ENCODE data around the gene OR14A16. TPM values are rescaled to one million over a fixed set of nuclear protein-coding genes. Genes with fewer than 3 reads are reported as not detected.

The OR14A16 gene
- total RNA-seq, 1 experiment from 2014 or later, result not detected

DNA sequence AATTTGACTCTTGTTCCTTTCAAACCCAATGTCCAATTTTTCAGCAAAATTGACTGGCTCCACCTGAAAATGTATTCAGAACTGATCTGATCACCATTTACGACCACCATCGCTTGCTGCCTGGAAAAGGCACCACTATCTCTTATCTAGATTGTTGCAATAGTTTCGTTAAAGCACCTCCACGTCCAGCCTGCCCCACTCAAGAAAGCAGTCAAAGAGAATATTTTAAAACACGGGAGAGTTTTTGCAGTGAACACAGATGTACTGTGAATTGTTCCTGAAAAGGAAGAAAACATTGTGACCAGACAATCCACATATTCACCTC, 21.7 kb upstream of the OR14A16 start:
- H3K27me3 ChIP-seq (replicated peaks; ENCODE audit: insufficient read depth, low read depth, low read length, poor library complexity), result no peaks in the 10 kb centered on the region
- no peak for DNase-seq (ENCODE audit: low spot score)
- H3K4me1 ChIP-seq (ENCODE audit: insufficient read depth, low read length, poor library complexity, severe bottlenecking), result no peaks in the 10 kb centered on the region
- CTCF ChIA-PET, result no interaction called here
- no TSS peak for BruUV-seq (replicated peaks)
- peaks cover 2% of the 10 kb centered on the region for H3K9me3 ChIP-seq (ENCODE audit: low read depth, low read length, poor library complexity, severe bottlenecking)
- no peak for TF ChIP-seq EZH2 (IDR thresholded peaks at IDR 0.05; ENCODE audit: borderline replicate concordance, low read depth, low read length, poor library complexity, severe bottlenecking)
- TF ChIP-seq, protein P1, sequence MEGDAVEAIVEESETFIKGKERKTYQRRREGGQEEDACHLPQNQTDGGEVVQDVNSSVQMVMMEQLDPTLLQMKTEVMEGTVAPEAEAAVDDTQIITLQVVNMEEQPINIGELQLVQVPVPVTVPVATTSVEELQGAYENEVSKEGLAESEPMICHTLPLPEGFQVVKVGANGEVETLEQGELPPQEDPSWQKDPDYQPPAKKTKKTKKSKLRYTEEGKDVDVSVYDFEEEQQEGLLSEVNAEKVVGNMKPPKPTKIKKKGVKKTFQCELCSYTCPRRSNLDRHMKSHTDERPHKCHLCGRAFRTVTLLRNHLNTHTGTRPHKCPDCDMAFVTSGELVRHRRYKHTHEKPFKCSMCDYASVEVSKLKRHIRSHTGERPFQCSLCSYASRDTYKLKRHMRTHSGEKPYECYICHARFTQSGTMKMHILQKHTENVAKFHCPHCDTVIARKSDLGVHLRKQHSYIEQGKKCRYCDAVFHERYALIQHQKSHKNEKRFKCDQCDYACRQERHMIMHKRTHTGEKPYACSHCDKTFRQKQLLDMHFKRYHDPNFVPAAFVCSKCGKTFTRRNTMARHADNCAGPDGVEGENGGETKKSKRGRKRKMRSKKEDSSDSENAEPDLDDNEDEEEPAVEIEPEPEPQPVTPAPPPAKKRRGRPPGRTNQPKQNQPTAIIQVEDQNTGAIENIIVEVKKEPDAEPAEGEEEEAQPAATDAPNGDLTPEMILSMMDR (conservative IDR thresholded peaks at IDR 0.05; ENCODE audit: low read depth, low read length), result no peak
- H3K4me3 ChIP-seq (ENCODE audit: low read depth, low read length, poor library complexity, severe bottlenecking), result no peak overlapping the region
- intact Hi-C loops (cut with micrococcal nuclease; ENCODE audit: unreplicated experiment), result no loop called here
- POLR2A ChIA-PET (ENCODE audit: low non-redundant PET), result no interaction called here
- no peak overlapping the region for H3K27ac ChIP-seq (ENCODE audit: low read depth, low read length, poor library complexity, severe bottlenecking)
- no peaks in the 10 kb centered on the region for H3K36me3 ChIP-seq (ENCODE audit: insufficient read depth, low read length, poor library complexity, severe bottlenecking)

DNA sequence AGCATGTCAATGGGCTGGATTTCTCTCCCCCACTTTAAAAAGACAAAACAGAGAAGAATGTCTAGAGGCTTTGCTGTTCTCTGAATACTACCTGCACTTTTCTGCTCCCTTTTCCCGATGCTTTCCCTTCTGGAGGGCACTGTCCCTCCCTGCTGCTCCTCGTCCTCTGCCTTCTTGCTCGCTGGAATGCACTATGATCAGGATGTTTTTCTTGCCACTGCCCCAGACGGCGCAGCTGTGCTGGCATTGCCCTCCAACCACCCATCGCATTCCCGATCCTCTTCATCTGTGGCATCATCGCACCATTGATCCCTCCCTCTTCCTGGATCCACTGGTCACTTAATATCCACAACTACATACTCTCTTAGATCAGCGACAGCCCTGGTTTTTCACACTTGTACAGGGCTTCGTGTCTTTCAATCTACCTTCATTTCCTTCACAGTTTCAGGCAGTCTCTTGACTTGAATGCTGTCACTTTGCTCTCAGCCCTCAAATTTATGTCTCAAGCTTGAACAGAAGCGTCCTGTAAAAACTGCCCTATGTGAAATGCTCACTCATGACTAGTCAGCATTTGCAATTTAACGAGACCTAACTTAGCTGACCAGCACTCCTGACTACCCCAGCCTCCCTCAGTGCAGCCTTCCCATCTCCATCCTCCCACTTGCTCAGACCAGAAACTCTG, 21.2 kb upstream of the OR14A16 start:
- Histone ChIP-seq H3K4me1 (ENCODE audit: insufficient read depth, low read length, poor library complexity, severe bottlenecking) (no peaks in the 10 kb centered on the region), H3K27me3 (replicated peaks; ENCODE audit: insufficient read depth, low read depth, low read length, poor library complexity) (no peaks in the 10 kb centered on the region), H3K9me3 (ENCODE audit: low read depth, low read length, poor library complexity, severe bottlenecking) (no peaks in the 10 kb centered on the region), H3K36me3 (ENCODE audit: insufficient read depth, low read length, poor library complexity, severe bottlenecking) (no peaks in the 10 kb centered on the region), H3K27ac (ENCODE audit: low read depth, low read length, poor library complexity, severe bottlenecking) (no peak overlapping the region), H3K4me3 (ENCODE audit: low read depth, low read length, poor library complexity, severe bottlenecking) (no peak overlapping the region)
- intact Hi-C loops (cut with micrococcal nuclease; ENCODE audit: unreplicated experiment), result no loop called here
- POLR2A ChIA-PET (ENCODE audit: low non-redundant PET), result no interaction called here
- TF ChIP-seq, protein P1 (conservative IDR thresholded peaks at IDR 0.05; ENCODE audit: low read depth, low read length), result no peak
- no peak for TF ChIP-seq EZH2 (IDR thresholded peaks at IDR 0.05; ENCODE audit: borderline replicate concordance, low read depth, low read length, poor library complexity, severe bottlenecking)
- CTCF ChIA-PET, result no interaction called here
- DNase-seq (ENCODE audit: low spot score), result no peak
- no TSS peak for BruUV-seq (replicated peaks)

DNA sequence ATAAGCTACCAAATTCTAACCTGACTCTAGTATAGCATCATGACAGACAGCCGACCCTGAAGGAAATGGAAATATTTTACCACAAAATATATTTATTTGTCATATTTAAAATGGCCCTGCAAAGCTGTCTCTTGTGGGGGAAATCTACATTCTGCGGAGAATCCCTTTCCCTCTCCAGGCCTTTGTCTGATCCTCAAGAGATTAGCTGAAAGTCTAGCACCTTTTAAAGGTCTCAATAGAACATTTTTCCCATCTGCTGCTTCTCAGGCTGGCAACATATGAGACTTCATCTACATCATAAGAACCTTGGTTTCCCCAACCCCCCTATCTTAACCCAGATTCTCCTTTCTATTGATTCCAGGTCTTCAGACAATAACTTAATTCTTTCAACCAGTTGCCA, 19.5 kb upstream of the OR14A16 start:
- no peak for TF ChIP-seq EZH2 (IDR thresholded peaks at IDR 0.05; ENCODE audit: borderline replicate concordance, low read depth, low read length, poor library complexity, severe bottlenecking)
- TF ChIP-seq, protein P1 (conservative IDR thresholded peaks at IDR 0.05; ENCODE audit: low read depth, low read length), result no peak
- Histone ChIP-seq H3K4me1 (ENCODE audit: insufficient read depth, low read length, poor library complexity, severe bottlenecking) (no peaks in the 10 kb centered on the region), H3K36me3 (ENCODE audit: insufficient read depth, low read length, poor library complexity, severe bottlenecking) (no peaks in the 10 kb centered on the region), H3K4me3 (ENCODE audit: low read depth, low read length, poor library complexity, severe bottlenecking) (no peak overlapping the region), H3K9me3 (ENCODE audit: low read depth, low read length, poor library complexity, severe bottlenecking) (no peaks in the 10 kb centered on the region), H3K27ac (ENCODE audit: low read depth, low read length, poor library complexity, severe bottlenecking) (no peak overlapping the region), H3K27me3 (replicated peaks; ENCODE audit: insufficient read depth, low read depth, low read length, poor library complexity) (no peaks in the 10 kb centered on the region)
- ChIA-PET CTCF (no interaction called here), POLR2A (ENCODE audit: low non-redundant PET) (no interaction called here)
- no peak for DNase-seq (ENCODE audit: low spot score)
- intact Hi-C loops (cut with micrococcal nuclease; ENCODE audit: unreplicated experiment), result no loop called here
- BruUV-seq (replicated peaks), result no TSS peak

Data from A673 (cell line).